ENCODE data around the gene GAS7. TPM values are rescaled to one million over a fixed set of nuclear protein-coding genes. Genes with fewer than 3 reads are reported as not detected.

GAS7 gene
- total RNA-seq, 1 donor from 2014 or later, result 51.3 TPM

DNA sequence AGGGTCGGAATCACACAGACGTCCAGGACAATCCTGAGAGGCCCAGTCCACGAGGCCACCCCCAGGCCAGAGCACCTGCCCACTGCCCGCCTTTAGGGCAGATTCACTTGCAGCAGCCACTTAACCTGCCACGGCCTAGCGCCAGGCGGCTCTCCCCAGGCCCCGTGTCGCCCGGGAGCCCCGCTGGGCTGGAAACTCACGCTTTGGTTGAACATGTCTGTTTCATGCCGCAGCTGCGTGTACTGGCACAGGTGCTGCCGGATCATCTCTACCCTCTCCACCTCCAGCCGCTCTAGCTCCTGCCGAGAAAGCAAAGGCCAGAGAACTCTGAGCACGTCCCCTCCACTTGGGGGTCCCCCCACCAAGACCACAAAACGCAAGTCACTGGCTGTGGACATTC lies 280.6 kb downstream of the GAS7 start:
- no peak for DNase-seq (ENCODE audit: low spot score)

DNA sequence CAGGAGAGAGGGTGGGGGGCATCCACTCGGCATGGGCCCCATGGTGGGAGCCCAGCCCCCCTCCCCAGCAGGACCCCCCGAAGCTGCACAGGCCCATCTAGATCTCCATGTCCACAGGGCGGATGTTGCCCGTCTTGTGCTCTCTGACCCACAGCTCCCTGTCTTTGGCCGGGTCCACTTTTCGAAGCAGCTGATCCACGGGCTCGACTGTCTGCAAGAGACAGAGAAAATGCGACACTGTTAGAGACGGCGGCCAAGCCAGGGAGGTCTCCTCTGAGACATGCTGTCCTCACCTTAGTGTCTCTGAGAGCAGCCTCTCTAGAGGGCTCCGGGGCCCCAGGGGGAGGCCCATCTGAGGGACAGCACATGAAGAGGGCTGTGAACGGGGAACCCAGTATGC lies 281.3 kb downstream of the GAS7 start:
- DNase-seq (ENCODE audit: low spot score), result no peak

DNA sequence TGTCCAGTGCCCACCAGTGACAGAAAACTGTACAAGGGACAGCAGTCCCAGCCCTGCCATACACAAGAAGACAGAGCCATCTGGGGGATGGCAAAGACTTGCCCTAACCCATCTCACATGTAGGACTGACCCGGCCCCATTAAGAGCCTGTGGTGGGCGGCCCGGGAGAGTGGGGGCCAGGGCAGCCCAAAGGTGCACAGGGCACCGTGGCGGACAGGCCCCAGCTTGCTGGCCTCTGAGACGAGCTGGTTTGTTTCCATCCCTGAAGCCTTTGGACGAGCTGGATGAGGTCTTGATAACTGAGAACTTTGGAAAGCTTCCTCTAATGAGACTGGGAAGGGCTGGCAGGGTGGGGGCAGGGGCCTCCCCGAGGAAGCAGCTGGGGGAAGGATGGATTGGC lies 282.3 kb downstream of the GAS7 start:
- DNase-seq (ENCODE audit: low spot score), result no peak

DNA sequence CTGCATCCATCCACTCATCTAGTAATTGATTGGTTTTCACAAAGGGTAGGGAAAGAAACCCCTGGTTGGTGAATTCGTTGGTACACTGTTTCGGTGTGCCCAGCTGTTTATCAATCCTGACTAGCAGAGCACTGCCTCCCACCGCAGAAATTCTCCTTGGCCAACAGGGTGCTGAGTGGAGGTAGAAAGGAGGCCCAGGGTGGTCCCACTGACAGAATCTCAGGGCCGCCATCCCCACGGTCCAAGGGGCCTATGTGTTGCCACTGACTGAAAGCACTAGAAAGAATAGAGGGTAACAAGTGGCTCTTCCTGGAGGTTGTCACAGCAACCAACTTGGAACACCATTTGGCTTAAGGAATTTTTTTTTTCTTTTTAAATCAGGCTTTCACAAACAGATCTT lies 284.9 kb downstream of the GAS7 start:
- no peak for DNase-seq (ENCODE audit: low spot score)

DNA sequence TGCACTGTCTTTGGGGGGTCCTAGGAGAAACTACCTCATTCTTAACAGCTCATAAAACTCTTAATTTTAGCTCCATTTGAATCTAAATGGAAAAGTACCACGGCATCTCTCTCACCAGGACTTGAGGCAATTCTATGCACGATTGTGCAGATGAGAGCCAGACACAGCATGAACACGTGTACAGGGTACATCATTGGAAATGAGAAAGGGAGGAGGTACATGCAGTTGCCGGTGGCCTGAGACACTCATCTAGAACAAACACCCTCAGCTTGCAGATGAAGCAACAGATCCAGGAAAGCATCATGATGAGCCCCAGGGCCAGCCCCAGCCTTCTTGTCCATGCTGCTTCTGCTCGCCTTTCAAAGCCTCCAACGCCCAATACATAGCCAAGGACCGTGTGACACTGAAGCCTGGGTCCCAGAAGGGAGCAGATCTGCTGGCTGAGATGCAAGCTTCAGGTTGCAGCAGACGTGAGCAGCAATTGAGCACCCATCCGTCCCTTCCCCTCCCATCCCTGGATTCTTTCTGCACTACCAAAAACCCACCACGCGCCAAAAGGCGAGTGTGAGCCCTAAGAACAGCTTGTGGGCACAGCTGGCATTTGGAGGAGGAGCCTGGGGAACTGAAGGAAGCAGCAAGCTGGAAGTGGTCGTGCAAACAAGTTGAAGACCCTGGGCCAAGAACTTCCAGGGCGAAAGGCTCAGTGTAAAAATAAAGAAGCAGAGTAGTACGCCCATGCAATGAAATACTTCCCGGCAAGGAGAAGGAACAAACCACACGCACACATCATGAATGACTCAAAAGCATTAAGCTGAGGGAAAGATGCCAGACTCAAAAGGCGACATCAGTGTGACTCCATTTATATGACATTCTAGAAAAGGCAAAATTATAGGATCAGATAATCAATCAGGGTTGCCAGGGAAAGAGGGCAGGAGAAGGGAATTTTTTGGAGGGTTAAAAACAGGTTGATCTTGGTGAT lies 286.0 kb downstream of the GAS7 start:
- no peak for DNase-seq (ENCODE audit: low spot score)

DNA sequence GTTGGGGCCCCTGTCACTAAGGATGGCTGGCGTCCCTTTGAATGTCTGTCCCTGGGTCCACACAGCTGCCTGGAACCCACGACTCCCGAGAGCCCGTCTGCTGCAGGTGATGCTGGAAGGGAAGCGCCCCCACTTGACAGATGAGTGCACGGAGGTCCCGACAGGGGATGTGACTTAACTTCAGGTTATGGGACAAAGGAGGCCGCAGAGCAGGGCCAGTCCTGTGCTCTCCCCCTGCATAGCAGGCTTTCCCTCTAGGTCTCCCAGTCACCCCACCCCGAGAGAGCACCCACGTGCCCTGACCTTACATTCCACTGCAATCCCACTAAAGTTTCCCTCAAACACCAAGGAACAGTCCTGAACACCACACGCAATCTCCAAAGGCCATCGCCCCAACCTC lies 287.3 kb downstream of the GAS7 start:
- DNase-seq (ENCODE audit: low spot score), result no peak

DNA sequence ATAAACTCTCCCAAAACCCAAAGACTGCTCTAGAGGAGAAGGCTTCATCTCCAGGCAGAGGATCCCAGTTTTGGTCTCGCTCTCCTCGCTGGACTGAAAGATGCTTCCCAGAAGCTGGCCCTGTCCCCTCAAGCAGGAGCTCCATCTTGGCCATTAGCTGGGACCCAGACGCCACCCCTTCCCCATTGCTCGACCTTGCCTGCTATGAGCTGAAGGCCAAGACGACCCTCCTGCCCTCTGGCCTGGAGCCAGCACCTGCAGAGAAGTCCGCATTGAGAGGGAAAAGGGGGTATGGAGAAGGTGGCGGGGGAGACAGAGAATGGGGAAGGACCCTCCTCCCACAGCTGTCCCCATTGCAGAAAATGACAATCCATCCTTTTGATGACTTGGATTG lies 289.8 kb downstream of the GAS7 start:
- no peak for DNase-seq (ENCODE audit: low spot score)

DNA sequence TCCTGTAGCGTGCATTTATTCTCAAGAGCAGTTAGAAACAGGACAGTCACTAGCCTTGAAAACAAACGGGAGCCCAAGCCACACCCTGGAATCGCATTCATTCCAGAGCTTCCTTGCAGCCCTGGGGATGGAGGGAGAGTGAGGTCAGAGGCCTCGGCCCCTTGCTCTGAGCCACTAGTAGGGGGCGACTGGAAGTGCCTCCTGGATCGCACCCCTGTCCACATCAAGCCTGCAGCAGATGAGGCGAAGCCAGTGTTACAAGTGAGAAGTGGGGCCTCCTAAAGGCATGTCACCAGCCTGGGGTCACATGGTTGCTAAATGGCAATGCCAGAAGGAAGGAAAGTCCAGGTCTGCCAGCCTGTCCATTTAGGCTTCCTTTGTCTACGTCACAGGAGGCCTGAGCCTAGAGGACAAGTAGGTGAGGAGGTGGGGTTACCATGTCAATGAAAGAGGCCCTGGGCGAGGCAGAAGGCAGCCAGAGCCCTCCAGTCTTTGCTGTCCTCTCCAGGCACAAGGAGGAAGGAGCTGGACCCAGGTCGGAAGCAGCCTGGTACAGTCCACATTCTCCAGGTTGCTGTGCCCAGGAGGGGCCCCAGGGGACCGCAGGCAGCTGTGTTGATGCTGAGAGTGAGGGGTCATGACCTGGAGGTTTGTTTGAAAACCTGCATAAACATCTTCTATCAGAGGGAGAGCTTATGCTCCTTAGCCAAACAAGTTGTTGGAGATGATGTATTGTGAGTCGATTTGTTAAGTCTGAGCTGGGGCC lies 290.3 kb downstream of the GAS7 start:
- DNase-seq (ENCODE audit: low spot score), result no peak

DNA sequence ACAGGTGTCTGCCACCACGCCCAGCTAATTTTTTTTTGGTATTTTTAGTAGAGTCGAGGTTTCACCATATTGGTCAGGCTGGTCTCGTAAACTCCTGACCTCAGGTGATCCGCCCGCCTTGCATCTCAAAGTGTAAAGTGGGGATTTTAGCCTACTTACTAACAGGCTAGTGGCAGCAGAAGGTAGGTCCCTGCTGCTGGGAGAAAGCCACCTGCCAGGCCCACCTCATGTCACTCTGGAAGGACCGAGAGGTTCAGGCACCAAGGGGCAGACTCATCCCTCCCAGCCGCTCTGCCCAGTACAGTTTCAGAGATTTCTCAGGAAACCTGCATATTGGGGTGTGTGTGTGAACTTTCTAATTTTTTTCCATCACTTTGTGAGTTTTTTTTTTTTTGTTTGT lies 291.3 kb downstream of the GAS7 start:
- no peak for DNase-seq (ENCODE audit: low spot score)

DNA sequence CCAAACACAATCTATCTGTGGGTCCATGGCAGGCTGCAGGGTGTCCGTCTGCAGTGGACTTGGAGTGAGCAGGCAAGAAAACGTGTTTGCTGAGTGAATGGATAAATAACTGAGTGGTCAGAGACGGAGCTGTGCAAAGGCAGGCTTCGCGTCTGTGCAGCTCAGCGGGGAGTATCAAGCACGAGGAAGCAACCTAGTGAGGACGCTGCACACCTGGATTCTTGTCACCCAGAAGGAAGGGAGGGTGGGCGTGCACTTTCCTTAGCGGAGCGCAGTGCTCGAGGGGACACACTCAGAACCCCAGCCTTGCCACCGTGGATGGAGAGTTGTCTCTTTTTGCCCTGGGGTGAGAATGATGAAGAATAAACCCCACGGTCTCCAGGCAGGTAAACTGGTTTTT lies 291.8 kb downstream of the GAS7 start:
- DNase-seq (ENCODE audit: low spot score), result no peak

DNA sequence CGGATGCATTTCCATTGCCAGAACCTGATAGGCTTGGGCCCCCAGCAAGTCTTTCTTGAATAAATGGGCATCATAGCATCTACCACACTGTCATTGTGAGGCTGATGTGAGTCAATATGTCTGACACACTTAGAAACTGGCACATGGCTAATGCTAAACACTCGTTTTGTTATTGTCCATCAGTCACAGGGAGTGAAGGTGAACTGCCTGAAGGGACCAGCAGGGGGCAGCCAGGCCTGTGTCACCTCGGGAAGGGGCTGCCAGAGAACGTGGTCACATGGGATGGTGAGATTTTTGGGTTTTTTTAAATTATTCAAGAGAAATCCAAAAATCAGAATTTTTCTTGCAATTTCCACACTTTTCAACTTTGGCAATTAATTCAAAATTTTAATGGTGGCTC lies 292.5 kb downstream of the GAS7 start:
- DNase-seq (ENCODE audit: low spot score), result no peak

DNA sequence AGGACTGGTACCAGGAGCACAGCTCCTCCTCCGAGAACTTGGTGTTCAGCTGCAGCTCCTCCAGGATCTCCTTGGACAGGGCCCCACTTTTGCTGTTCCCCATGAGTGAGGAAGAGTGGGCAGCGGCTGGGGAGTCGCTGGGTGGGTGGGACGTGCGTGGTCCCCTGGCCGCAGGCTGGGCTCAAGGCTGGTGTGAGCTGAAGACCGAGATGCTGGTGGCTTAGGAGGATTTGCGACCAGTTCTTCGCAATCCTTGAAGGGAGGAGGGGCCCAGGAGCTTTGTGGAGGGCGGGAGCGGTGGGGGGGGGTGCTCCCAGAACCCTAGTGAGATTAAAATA lies 293.4 kb downstream of the GAS7 start, which contains the start of gene RCVRN:
TSS of gene RCVRN (minus strand) at position 194 of the 338 bp plus-strand sequence. CDS start at position 103, 91 bp downstream.
- no peak for DNase-seq (ENCODE audit: low spot score)

DNA sequence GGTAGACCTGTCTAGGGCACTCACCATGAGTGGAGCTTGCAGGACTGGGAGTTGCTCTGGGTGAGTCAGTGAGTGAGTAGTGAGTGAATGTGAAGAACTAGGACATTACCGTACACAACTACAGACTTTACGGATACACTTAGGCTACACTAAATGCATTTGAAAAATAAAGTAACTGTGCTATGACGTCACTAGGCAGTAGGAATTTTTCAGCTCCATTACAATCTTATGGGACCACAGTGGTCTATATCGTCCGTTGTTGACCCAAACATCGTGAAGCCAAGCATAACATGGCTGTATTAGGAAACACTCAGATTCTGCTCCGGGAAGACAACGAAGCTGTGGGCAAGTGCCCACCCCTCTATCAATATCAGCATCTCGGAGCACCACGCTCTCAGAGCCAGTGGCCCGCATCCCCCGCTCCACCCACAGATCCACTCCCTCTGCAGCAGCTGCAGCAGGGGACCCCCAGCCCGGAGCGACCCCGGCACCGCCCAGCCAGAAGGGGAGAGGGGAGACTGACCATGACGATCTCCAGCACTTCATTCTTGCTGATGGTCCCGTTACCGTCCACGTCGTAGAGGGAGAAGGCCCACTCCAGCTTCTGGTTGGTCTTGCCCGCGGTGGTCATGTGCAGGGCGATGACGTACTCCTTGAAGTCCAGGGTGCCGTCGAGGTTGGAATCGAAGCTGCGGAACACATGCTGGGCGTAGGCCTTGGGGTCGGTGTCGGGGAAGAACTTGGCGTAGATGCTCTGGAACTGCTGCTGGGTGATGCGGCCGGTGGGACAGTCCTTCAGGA lies 293.9 kb downstream of the GAS7 start:
- no peak for DNase-seq (ENCODE audit: low spot score)

DNA sequence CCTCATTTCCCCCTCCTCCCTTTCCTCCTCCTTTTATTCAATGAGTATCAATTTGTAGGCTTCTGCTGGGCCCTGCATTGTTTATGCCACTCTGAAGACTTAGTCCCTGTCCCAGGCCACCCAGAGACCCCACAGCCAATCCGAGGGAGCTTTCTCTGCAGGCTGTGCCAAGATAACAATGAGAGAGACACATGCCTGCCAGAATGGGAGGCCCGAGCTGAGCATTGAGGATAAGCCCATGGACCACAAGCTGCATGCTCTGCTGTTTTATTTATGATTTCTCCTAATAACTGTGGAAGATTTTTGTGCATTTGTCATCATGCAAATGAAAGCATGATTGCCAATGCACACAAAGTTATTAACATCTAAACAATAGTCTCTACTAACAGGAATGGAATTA lies 296.3 kb downstream of the GAS7 start:
- DNase-seq (ENCODE audit: low spot score), result peak; percentile 32

DNA sequence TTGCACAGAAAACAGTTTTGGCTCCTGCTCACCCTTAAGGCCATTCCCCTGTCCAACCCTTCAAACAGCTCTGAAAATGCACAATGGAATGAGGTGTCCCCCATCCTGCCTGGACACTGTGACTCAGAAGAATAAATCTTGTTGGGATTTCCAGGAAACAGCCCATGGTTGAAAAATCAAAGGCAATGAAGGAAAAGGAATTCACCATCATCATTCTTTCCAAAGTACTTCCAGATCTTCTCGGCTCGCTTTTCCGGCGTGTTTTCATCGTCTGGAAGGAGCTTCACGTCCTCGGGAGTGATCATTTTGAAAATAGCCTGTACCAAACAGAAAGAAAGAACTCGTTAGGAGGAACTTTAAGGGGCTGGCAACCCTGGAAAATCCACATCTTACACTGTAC lies 297.6 kb downstream of the GAS7 start:
- peak; percentile 74 for DNase-seq (ENCODE audit: low spot score)

DNA sequence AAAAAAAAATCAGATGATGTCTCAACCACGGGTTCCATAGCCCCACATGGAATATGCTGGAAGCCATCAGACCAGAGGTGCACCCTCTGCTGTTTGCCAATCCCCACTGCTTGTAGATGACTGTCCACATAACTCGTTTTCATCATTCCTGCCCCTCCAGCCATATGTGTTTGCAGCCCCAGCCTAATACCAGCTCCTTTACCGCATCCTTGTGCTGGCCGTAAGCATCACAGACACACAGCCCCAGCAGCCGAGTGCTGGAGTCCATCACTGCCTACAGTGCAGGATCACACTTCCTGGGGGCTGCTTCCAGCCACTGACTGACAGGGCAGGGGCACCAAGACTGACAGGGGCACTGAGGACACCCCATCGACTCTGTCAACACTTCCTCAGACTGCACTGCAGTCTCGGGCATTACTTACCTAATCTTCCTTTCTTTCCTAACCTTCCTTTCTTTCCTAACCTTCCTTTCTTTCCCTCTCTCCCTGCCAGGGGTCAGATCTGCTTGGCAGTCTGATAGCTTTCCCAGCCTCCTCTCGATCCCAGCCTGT lies 298.3 kb downstream of the GAS7 start:
- peak; percentile 37 for DNase-seq (ENCODE audit: low spot score)

DNA sequence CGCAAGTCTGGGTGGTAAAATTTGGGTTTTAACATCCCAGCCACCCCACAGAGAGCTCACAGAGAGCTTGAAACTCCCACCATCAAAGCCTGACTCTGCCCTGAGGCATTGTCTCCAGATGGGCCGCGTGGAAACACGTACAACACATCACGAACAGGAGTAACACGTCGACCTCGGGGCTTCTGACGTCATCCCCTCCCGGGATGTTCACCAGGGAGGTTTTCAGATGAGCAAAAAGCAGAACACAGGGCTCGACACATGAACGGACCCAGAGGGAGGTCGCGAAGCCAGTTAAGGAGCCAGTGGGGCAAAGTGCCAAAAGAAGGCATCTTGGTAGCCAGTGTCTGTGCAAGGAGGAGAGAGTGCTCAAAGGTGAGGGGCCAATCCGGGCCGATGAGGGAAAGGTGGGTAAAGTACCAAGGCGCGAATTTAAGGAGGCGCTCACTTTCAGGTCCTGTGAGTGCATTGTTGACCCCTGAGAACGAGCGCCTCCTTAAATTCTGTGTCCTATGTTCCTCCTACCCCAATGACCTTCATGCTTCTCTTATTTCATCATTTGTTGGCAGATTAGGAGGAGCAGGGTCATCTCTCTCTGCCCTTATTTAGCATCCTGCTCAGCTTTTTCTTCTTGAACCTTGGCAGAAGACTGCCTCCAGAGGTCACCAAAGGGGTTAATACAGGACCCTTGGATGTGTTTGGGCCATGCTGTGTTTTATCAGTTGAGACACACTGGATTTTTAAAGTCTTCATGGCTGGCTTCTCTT lies 298.9 kb downstream of the GAS7 start:
- DNase-seq (ENCODE audit: low spot score), result no peak

DNA sequence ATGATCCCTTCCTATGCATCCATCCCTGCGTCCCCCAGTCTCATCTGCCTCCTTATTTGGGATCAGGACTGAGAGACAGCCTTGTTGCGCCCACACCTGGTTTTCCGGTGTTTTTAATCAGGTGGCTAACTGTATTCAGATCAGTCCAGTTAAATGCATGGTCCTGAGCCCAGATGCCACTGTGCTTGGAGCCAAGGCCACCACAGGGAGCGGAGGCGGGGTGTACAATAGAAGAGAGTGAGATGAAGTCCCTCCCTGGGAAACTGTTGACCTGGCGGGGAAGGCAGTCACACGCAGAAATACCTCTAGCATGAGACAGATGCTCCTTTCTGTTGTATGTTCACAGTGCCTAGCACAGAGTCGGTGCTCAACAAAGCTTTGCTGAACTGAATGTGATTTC lies 299.6 kb downstream of the GAS7 start:
- no peak for DNase-seq (ENCODE audit: low spot score)

DNA sequence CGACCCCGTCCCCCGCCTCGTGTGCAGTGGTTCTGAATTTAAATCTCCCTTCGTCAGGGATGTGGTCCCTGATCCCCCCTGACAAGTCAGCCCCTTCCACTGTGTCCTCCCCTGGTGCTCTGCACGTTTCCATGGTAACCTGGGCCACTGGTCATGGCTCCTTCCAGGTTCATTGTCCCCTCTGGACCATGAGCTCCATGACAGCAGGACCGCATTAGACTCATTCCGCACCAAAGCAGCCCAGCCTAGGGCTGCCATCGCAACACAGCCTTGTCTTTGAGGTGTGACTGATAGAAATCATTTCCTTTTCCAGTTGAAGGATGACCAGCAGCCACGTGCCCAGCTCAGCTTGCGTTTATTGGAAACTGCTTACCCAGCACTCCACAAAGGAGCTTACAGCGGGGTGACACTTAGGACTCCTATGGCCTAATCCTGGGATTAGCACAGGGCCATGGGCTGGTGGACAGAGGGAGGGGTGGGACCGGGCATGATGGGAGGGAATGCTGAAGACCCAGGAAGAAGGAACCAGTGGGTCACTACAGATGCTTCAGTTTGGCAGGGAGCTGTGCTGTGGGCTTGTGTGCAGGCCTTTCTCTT lies 300.9 kb downstream of the GAS7 start:
- no peak for DNase-seq (ENCODE audit: low spot score)

DNA sequence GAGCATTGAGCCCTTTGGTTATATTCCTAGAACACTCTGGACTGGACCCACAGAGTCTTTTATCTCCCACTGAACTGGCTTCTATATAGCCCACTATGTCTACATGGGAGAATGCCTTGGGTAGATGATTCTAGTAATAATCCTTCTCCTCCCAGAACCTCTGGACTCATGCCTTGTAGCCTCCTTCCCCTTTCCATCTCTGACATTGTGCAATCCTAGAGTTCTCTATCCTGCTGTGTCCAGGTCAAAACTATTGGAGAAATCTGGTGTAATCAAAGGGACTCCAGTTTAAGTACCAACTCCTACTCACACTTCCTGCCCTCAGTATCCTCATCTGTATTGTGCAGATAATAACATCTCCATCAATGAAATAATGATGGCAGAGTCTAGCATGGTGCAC lies 302.5 kb downstream of the GAS7 start:
- no peak for DNase-seq (ENCODE audit: low spot score)

DNA sequence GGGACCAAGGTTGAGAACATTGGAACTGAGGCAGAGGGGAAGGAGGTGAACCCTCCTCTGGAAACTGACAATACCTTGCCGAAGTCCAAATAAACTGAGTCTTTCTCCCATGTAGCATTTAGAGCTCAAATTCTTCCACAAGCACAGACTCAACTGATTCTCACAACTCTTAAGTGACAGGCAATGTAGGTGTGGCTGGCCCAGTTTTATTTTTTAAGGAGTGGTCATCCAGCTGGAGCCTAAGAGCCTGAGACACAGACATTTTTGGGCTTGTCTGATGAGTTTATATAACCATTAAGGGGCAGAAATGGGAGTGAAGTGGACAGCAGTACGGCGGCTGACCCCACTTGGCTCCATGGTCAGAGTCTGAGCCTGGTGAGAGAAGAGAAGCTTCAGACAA lies 304.2 kb downstream of the GAS7 start:
- DNase-seq (ENCODE audit: low spot score), result no peak
